Glomerular visceral epithelial cell (primary cell): ENCODE results near the gene CELF2.

Source experiments
- DNase-seq: peaks from one replicate; pipeline ENCODE4 v3.0.0-alpha.2; 2016; ENCODE audit errors: extremely low spot score

The CELF2 gene

DNA sequence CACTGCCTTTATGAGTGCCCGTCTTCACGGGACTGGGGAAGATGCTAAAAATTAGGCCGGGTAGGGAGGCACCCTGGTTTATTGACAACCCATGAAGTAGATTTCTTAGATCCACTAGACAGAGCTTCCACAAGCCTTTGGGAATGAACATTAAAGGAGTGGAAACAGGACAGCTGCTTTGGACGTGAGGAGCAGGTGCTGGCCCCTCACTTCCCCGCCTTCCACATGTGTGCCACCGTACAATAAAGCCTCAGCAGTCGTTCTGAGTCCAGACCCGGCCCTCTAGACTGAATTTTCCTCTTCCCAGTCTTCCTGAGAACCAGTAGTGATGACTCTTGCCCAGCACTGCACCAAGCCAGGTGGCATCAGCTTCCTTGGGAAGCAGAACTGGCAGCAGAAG is 282.4 kb downstream of the CELF2 start:
- DNase-seq: no peak

DNA sequence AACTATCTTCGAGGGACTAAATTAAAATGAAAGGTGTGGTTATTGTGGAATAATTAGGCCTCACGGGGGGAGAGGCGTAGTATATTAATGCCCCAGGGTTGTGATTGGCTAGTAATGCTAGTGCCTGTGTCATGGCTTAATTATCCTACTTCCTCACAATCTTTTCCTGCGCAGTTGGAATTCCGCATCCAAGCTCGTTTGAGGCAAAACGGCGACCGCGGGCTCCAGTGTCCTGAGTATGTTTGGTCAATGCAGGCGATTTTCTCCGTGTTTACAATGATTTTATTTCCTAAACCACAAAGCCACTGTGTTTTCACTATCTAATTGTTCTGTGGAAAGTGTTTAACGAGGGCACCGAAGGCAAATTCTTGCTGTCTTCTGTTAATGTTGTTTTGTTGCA is 282.9 kb downstream of the CELF2 start:
- no peak for DNase-seq

DNA sequence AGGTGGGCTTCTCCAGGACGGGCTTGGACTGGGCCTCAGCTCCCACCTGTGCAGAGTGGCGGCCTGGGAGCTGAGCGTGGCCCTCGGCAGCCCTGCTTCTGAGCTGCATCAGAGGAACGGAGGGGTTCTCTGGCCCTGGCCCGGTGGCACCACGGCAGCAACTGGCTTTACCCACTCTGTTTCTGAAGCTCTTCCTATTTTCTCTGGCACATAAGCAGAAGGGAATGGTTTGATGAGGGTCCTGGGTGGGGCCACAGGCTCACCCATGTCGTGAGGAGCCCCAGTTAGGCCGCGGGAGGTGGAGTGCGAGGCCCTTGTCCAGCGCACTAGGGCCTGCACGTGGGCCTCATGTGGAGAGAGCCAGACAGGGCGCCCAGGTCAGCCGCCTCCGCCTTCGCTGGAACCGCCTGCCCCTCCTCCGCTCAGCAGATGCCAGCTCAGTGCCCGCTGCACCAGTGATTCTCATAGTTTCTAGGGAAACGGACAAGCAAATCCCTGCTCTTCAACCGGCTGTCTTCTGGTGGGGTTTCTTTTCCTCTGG is 284.0 kb downstream of the CELF2 start:
- no peak for DNase-seq

- DNase-seq: no peak
These were observed 284.5 kb downstream of the CELF2 start for GRCh38 chr10:11302181-11302580.

DNA sequence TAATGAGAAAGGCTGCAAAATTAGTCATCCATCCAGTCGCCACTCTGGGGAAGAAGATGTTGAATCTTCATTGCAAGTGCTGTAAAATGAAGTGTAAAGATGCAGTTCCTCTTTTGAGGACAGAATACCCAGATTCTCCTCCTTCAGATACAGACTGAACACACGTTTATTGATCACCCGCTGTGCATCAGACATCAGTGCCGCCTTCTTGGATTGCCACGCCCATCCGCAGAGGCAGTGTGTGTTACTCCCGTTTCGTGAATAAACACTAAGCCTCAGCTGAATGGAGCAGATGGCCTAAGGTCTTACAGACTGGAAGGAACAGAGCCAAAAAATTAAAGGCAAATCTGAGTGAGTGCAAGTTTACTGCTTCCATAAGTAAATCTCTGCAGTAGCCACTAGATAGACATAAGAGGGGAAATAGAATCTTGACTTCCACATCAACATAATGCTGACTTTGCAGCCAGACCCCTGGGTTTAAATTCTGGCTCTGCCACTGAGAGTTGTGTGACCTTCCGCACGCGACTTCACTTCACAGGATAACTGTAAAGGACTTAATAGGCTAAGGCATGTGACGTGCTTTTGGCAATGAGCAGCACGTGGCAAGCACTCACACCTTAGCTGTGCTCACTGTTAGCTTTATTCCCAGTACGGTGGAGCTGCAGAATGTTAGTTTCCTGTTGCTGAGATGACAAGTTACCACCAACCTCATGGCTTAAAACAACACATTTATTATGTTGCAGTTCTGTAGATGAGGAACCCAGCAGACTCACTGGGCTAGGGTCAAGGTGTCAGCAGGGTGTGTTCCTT is 285.9 kb downstream of the CELF2 start:
- no peak for DNase-seq

- DNase-seq: no peak
These were observed 287.4 kb downstream of the CELF2 start for GRCh38 chr10:11304906-11305585.

GRCh38 chr10:11305825-11306593 is 288.3 kb downstream of the CELF2 start:
- no peak for DNase-seq

DNA sequence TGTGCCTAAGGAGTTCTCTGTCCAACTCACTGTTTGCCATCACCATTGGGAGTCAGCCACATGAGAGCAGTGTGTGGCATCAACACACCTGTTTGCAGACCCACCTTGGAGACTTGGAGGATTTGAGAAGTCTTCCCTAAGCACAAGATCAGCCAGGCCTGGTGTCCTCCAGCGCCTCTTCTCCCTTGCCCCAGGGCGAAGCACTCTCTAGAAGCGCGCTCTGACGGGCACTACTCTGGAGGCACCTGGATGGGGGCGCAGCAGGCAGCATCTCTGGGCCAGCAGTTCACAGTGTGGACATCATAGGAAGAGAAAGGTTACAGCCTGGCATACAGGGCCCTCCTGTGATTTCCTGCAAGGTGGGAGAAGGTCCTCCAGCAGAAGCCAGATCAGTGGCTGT is 289.3 kb downstream of the CELF2 start:
- DNase-seq: no peak

GRCh38 chr10:11307937-11308336 is 290.3 kb downstream of the CELF2 start:
- no peak for DNase-seq

DNA sequence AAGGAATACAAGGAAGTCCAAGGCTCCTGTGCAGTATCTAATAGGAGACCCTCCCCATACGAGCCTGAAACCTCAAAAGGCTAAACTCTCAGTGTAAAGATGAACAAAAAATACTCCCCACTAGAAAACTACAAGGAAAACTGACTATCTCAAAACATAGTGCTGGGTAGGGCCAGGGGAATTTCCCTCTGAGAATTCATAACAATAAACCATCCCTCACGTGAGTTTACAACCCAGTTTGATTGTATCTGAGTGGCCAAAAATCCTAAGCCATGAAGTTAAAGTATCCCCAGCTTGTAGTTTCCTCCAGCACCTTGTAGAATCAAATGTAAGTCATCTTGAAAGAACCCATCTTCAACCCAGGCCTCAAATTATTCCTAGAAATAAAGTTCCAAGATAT is 293.4 kb downstream of the CELF2 start:
- DNase-seq: no peak

- DNase-seq: no peak
These were observed 295.8 kb downstream of the CELF2 start for GRCh38 chr10:11313463-11313862.

- no peak for DNase-seq
These were observed 300.4 kb downstream of the CELF2 start for GRCh38 chr10:11317936-11318670.

- no peak for DNase-seq
These were observed 301.3 kb downstream of the CELF2 start for GRCh38 chr10:11318826-11319598.

DNA sequence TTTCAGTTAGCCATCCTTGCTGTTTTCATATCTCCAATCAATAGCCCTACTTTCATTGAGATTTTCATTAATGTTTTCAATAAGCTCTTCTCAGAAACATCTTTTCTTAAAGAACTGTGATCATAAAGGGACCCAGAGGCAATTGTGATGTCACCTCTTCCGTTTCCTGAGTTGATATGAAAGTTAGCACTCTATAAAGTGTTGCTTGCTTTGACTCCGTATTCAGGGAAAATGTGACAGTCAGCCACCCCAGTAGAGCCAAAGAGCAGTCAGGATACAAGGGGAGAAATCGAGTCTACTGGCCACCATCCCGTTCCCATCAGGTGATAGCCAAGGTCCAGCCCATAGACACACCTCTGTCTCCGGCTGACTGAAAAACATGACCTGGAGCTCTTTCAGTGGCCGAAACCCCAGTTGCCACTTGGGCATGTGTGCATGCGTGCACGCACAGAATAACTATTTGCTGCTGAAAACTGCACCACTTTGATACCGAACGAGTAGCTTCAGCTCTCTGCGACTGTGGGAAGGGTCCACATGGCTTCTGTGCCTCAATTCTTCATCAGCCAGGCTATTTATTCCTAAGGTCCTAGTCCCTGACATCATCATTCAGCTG is 302.4 kb downstream of the CELF2 start:
- DNase-seq: no peak

DNA sequence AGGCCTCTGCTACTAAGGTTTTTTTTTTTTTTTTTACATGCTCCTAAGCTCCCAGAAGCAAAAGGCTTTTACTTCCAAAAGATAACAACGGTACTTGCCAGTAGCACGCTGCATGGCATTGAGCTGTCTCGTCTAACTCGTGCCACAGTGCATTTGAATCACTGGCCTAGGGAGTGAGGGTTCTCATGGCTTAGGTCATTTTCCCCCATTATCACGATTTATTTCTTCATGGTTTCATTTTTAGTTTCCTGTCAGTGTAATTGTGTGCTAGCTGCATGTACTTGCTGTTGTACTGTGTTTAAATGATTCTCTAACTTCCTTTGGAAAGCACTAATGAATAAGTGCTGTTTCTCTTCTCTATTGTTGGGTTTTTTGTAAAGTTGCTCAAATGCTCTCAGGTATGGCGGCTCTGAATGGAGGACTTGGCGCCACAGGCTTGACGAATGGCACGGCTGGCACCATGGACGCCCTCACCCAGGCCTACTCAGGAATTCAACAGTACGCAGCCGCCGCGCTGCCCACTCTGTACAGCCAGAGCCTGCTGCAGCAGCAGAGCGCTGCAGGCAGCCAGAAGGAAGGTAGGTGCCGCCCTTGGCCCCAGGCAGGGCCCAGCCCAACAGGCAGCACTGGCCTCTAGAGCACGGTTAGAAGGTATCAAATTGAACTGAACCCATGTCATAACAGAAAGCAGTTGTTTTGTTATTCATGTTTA is 303.3 kb downstream of the CELF2 start:
- no peak for DNase-seq

DNA sequence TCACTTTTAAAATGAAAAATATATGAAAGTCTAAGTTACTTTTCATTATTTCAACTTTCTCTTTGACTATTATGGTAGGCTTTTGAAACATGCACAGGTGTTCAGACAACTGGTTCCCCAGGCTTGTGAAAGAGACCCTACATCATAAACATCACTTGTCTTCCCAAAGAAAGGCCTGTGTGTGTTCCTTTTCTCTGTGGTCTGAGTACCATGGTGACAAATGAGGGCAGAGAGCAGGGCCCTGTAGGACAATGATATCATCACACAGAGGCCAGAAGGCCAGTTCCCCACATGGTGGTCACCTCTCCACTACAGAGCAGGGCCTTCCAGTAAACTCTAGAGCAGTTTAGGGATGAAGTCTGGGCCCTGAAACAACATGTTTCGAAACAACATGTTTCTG is 305.0 kb downstream of the CELF2 start:
- no peak for DNase-seq

DNA sequence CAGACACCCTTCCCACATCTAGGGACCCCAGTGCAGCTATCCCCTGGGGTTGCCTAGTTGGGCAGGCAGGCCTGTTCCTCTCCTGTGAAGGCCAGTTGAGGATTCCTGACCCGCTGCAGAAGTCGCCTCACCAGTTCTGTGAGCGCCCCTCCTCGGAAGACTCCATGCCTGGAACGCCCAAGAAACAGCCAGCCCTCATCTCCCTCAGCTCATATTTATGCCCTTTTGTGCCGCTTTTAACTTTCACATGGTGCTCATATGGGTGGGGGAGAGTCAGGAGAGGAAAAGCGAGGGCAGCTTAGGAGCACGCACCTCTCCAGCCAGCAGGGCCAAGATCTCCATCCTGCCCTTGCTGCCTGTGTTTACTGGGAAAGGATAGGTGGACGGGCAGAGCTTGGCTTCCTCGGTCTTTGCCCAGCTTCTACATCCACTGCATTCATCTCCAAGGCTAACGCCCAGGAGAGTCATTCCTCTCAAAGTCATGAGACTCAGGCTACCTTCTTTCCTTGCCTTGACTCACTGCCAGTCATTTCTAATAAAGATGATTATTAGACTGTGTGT is 307.2 kb downstream of the CELF2 start:
- no peak for DNase-seq

GRCh38 chr10:11325817-11326216 is 308.1 kb downstream of the CELF2 start:
- no peak for DNase-seq

- DNase-seq: no peak
These were observed 308.6 kb downstream of the CELF2 start for GRCh38 chr10:11326241-11326640.
